Hematopoietic multipotent progenitor cell treated with erythropoietin and hydrocortisone succinate and interleukin-3 and kit ligand, for 8 days (in vitro differentiated cells): Measurements from ENCODE around the gene MOK.
"Not testable (repeated sequence)": the region's sequence is repeated elsewhere in the genome, so short reads cannot be mapped to it uniquely, and the experiment has no call there.

Source experiments
- DNase-seq: peaks from one replicate; pipeline ENCODE4 v3.0.0-alpha.2; 2015

The MOK gene

DNA sequence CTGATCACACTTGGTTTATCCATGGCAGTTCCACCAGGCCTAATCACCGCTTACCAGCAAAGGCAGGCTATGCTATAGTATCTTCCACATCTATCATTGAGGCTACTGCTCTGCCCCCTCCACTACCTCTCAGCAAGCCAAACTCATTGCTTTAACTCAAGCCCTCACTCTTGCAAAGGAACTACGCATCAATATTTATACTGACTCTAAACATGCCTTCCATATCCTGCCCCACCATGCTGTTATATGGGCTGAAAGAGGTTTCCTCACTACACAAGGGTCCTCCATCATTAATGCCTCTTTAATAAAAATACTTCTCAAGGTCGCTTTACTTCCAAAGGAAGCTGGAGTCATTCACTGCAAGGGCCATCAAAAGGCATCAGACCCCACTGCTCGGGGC, 61.2 kb downstream of the MOK start:
- DNase-seq = not testable (repeated sequence)

DNA sequence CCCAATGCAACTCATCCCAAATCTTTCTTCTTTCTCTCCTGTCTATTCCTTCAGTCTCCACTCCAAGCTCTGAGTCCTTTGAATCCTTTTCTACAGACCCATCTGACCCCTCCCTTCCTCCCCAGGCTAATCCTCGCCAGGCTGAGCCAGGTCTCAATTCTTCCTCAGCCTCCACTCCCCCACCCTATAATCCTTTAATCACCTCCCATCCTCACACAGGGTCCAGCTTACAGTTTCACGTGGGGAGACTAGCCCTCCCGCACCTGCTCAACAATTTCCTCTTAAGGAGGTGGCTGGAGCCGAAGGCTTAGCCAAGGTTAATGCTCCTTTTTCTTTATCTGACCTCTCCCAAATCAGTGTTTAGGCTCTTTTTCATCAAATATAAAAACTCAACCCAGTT, 63.8 kb downstream of the MOK start:
- no peak for DNase-seq

- DNase-seq = not testable (repeated sequence)
These were observed 64.5 kb downstream of the MOK start for GRCh38 chr14:102240481-102240880.

- no peak for DNase-seq
These were observed 65.7 kb downstream of the MOK start for GRCh38 chr14:102239231-102239630.

- DNase-seq = no peak
These were observed 66.2 kb downstream of the MOK start for GRCh38 chr14:102238766-102239165.

DNA sequence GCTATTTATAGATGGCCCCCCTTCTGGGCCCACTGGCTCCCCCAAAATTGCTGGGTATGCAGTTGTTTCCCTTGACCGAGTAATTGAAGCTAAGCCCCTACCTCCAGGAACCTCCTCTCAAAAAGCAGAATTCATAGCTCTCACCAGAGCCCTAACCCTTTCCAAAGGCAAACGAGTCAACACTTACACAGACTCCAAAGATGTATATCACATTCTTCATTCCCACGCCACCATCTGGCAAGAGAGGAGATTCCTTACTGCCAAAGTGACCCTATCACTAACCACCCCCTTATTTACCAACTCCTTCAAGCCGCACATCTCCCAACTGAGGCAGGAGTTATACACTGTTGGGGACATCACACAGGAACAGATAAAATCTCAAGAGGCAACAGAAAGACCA, 66.8 kb downstream of the MOK start:
- no peak for DNase-seq

DNA sequence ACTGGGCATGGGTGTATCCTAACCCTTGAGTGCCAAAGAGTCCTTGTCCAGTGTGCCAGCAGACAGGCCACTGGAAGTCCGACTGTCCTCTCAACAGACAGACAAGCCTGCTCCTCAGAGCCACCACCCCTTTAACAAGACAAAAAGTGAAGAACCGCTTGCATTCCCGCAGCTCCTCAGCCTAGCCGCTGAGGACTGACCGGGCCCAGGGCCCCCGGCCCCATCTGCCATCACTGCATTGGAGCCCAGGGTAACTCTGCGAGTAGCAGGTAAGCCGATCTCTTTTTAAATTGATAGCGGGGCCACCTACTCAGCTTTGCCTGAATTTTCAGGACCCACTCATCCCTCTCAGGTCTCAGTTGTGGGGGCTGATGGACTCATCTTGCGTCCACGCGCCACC, 68.9 kb downstream of the MOK start:
- no peak for DNase-seq

DNA sequence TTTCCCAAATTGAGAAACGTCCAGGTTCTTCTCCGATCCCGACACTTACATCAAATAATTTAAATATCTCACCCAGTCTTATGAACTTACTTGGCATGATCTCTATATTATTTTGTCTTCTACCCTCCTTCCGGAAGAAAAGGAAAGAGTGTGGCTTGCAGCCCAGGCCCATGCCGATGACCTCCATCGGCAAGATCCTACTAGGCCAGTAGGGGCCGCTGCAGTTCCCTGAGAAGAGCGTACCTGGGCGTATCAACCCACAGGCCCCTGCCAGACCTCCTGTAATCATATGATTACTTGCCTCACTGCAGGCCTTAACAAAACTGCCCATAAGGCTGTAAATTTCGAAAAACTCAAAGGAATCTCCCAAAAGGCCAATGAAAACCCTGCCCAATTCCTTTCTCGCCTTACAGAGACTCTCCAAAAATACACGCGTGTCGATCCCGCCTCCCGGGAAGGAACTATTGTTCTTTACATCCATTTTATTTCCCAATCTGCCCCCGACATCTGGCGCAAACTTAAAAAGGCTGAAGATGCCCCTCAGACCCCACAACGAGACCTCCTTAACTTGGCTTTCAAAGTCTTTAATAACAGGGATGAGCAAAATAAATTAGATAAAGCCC, 69.6 kb downstream of the MOK start:
- DNase-seq = peak; percentile 87

- peak; percentile 49 for DNase-seq
These were observed 70.4 kb downstream of the MOK start for GRCh38 chr14:102234331-102235264.

DNA sequence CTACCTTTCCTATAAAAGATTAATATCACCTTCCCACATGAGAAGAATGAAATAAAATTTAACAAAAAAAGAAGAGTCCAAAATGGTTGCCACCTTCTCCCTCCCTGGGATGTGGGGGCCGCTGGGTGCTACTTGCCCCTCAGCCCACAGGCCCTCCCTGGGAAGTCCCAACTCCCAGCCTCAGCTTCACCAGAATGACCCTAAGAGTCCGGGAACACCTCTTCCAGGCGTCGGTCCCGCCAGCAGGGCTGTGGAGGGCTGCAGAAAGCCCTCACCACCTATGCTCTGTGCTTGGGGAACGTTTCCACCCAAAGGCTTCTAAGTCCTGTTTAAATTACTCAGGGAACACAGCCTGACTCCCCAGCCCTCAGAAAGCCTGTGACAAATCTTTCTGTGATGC, 71.9 kb downstream of the MOK start:
- DNase-seq = no peak

DNA sequence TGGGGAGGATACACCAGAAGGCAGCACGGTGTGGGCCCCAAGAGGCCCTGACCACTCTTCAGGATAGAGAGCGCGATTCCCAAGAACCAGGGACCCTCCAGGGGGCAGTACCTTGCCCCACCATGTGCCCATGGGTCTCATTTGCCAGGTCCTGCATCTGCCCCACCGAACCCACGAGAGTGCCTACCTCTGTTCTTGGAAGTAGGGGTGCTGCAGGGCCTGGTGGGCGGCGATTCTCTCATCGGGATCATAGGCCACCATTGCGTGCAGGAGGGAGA, 72.7 kb downstream of the MOK start:
- no peak for DNase-seq

- no peak for DNase-seq
These were observed 73.3 kb downstream of the MOK start for GRCh38 chr14:102231476-102232347.

- no peak for DNase-seq
These were observed 74.3 kb downstream of the MOK start for GRCh38 chr14:102230481-102231210.

DNA sequence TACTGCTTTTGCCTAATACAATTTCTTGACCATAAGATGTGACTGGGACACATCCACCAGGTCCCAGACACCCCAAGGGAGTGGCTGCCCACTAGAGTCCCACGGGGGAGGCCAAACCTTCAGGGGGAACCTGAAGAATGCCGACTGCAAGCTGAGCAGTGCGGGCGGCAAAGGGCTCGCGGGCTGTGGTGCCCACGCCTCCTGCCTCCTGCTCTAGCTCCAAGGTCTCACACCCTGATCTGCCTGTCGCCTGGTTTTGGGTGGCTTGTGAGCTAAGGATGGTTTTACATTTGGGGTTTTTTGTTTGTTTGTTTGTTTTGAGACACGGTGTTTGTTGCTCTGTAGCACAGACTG, 75.2 kb downstream of the MOK start:
- DNase-seq = no peak

GRCh38 chr14:102229071-102229738, 75.8 kb downstream of the MOK start:
- no peak for DNase-seq

DNA sequence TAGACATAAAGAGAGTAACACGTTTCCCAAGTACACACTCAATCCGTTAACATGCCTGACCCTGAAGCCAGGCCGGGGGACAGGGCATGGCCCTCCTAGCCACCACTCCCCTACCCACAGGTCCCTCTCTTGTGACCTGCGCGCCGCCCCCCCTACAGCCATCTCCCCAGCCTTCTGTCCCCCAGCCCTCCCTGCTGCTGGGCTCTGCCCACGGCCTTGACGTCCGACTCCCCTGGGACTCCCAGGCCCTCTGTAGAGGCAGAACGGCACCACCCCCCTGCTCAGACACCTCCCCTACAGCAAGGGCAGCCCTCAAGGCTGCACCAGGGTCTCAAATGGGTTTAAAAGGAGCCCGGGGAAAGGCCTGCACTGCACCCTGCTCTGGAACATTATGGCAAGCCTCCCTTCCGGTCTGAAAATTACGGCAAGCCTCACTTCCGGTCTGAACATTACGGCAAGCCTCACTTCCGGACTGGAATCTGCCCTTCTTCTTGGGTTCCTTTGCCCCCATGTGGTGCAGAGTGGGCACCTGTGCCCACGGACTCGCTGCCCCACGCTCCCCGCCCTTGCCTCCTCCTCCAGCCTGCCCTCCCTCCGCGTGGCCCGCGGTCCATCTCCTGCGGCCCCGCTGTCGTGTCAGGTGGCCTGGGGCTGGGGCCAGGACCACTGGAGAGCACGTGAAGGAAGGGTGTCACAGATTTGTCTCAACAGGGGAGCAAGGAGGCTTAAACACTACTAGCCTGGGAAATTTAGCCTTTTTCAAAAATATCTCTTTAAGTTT, 77.6 kb downstream of the MOK start:
- no peak for DNase-seq

- no peak for DNase-seq
These were observed 78.4 kb downstream of the MOK start for GRCh38 chr14:102226356-102227125.

GRCh38 chr14:102225936-102226335, 79.0 kb downstream of the MOK start:
- no peak for DNase-seq

GRCh38 chr14:102225386-102225785, 79.6 kb downstream of the MOK start:
- no peak for DNase-seq

DNA sequence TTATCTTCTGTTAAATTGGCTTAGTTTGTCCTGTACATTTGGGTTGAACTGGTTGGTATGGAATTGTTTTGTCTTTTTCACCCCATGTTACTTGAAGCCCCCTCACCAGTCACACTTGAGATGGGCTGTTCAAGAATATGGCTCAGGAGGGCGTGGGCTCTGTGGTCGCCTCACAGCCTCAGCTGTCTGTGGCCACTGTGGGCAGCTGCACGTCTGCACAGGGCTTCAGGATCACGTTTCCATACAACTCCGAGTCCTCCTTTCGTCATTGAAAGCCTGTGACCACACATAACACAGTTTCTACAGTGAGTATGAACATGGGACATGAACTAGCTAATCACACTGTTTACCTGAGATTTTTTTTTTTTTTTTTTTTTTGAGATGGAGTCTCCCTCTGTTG, 81.3 kb downstream of the MOK start:
- no peak for DNase-seq

- no peak for DNase-seq
These were observed 82.2 kb downstream of the MOK start for GRCh38 chr14:102222751-102223150.
